HCT116 (cell line): ENCODE data around the gene PVRIG. TPM values are rescaled to one million over a fixed set of nuclear protein-coding genes. Genes with fewer than 3 reads are reported as not detected.
"Not testable (repeated sequence)": the region's sequence is repeated elsewhere in the genome, so short reads cannot be mapped to it uniquely, and the experiment has no call there.

Experiments used
- ATAC-seq: fragments of 200-7000 bp; cut with Tn5 transposase; 2 replicates; pipeline ENCODE4 v1.9.1; 2020; ENCODE audit warnings: mild to moderate bottlenecking, moderate library complexity
- BruUV-seq: library from RNA; stranded (reverse); fragments of 400-500 nt; replicated peaks from 2 replicates; lab custom pipeline; 2021; lab: Mats Ljungman, UMichigan
- CTCF ChIA-PET: fragments of 300-600 bp; sonication (Branson Sonifier 250); formaldehyde crosslinking; loops from one replicate; lab custom pipeline; 2021; ENCODE audit warnings: antibody characterized with exemption; lab: Charles Lee
- POLR2A ChIA-PET: fragments of 300-600, 350-600 bp; sonication (Branson Sonifier 250); formaldehyde crosslinking; loops from one replicate; lab custom pipeline; 2021; ENCODE audit warnings: antibody characterized with exemption; lab: Charles Lee
- RAD21 ChIA-PET, 2 experiments: fragments of 300-600 bp; sonication (Branson Sonifier 250); formaldehyde crosslinking; loops; one replicate each; lab custom pipeline; 2023; ENCODE audit warnings: low total read pairs in 2 of 2; ENCODE audit not compliant: uncharacterized antibody in 2 of 2, unreplicated experiment in 2 of 2, low non-redundant PET in 1 of 2; lab: Charles Lee
- DNase-seq: peaks from one replicate; pipeline ENCODE4 v3.0.0-alpha.2; 2010; ENCODE audit warnings: low read depth, low spot score
- H2AFZ ChIP-seq: fragments of 200-600 bp; shearing (Covaris generic), sonication (generic); 2 replicates; pipeline ENCODE4 v1.6.1; 2017; ENCODE audit warnings: low read depth, mixed run types, mixed read lengths, antibody characterized with exemption, low read length; ENCODE audit not compliant: poor library complexity, severe bottlenecking
- H3K27ac ChIP-seq: 2 replicates; pipeline ENCODE4 v1.5.1; 2012; ENCODE audit warnings: low read depth, low read length
- H3K27me3 ChIP-seq: fragments of 200-600 bp; sonication (generic); 2 replicates; pipeline ENCODE4 v1.6.1; 2016; ENCODE audit warnings: mixed run types, low read length, mixed read lengths; ENCODE audit not compliant: insufficient read depth
- H3K36me3 ChIP-seq, 2 experiments: fragments of 200-500 bp in 1 of 2; fragments of 200-600 bp in 1 of 2; sonication (Bioruptor generic) in 1 of 2; sonication (generic) in 1 of 2; 2 replicates each; pipeline versions ENCODE4 v1.5.1 to v1.6.1; 2014 to 2016; ENCODE audit warnings: low read length in 2 of 2, inconsistent platforms in 1 of 2, mixed read lengths in 1 of 2, mixed run types in 1 of 2; ENCODE audit not compliant: insufficient read depth in 2 of 2, control insufficient read depth in 1 of 2
- H3K4me1 ChIP-seq, 2 experiments: fragments of 200-600 bp in 1 of 2; sonication (generic) in 1 of 2; 2 replicates each; pipeline versions ENCODE4 v1.5.1 to v1.6.1; 2012 to 2017; ENCODE audit warnings: low read length in 2 of 2, inconsistent platforms in 1 of 2, mild to moderate bottlenecking in 1 of 2, mixed read lengths in 1 of 2, mixed run types in 1 of 2, moderate library complexity in 1 of 2; ENCODE audit not compliant: insufficient read depth in 2 of 2, control insufficient read depth in 1 of 2
- H3K4me2 ChIP-seq: fragments of 200-600 bp; sonication (generic); 2 replicates; pipeline ENCODE4 v1.6.1; 2017; ENCODE audit warnings: mixed run types, low read length, mixed read lengths
- H3K4me3 ChIP-seq, 2 experiments: fragments of 200-600 bp in 1 of 2; sonication (generic) in 1 of 2; replicated peaks in 1 of 2; 2 replicates each; pipeline ENCODE4 v1.5.1; 2011 to 2016; ENCODE audit warnings: low read length in 2 of 2, control low read depth in 1 of 2, low read depth in 1 of 2, mild to moderate bottlenecking in 1 of 2, mixed read lengths in 1 of 2, mixed run types in 1 of 2
- H3K79me2 ChIP-seq: fragments of 200-600 bp; sonication (generic); 2 replicates; pipeline ENCODE4 v1.6.1; 2017; ENCODE audit warnings: mild to moderate bottlenecking, mixed run types, low read length, moderate library complexity, mixed read lengths; ENCODE audit not compliant: insufficient read depth
- H3K9ac ChIP-seq: fragments of 200-600 bp; sonication (generic); 2 replicates; pipeline ENCODE4 v1.6.1; 2016; ENCODE audit warnings: low read length, mixed read lengths
- H3K9me2 ChIP-seq: fragments of 200-600 bp; sonication (generic), shearing (Covaris generic); 2 replicates; pipeline ENCODE4 v1.6.1; 2017; ENCODE audit warnings: mixed run types, mild to moderate bottlenecking, moderate library complexity; ENCODE audit not compliant: insufficient read depth
- H3K9me3 ChIP-seq, 2 experiments: fragments of 200-500 bp in 1 of 2; fragments of 200-600 bp in 1 of 2; sonication (Bioruptor generic) in 1 of 2; sonication (generic) in 1 of 2; 2 replicates each; pipeline ENCODE4 v1.6.1; 2014 to 2017; ENCODE audit warnings: low read length in 2 of 2, mixed read lengths in 2 of 2, inconsistent platforms in 1 of 2, low read depth in 1 of 2, mild to moderate bottlenecking in 1 of 2, mixed run types in 1 of 2, moderate library complexity in 1 of 2; ENCODE audit not compliant: control insufficient read depth in 1 of 2, insufficient read depth in 1 of 2
- H4K20me1 ChIP-seq: fragments of 200-600 bp; sonication (generic), shearing (Covaris generic); 2 replicates; pipeline ENCODE4 v1.6.1; 2017; ENCODE audit warnings: mixed run types, mild to moderate bottlenecking, moderate library complexity; ENCODE audit not compliant: insufficient read depth
- CBX3 ChIP-seq: IDR thresholded peaks from 2 replicates; pipeline ENCODE4 v1.6.1; 2012; ENCODE audit warnings: low read depth
- EZH2 ChIP-seq: fragments of 200-600 bp; sonication (generic); IDR thresholded peaks from 2 replicates; pipeline ENCODE4 v1.6.1; 2017; ENCODE audit warnings: antibody characterized with exemption, mixed run types
- SP1 ChIP-seq: IDR thresholded peaks from 2 replicates; pipeline ENCODE4 v1.6.1; 2012; ENCODE audit warnings: low read depth
- TCF7L2 ChIP-seq: IDR thresholded peaks from 2 replicates; pipeline ENCODE4 v1.7.0; 2011; ENCODE audit warnings: borderline replicate concordance, inconsistent platforms; ENCODE audit not compliant: insufficient read depth, insufficient read length; ENCODE audit errors: extremely low read depth
- ZNF274 ChIP-seq: fragments of 200-500 bp; sonication (Bioruptor generic); IDR thresholded peaks from 2 replicates; pipeline ENCODE4 v1.6.1; 2014; ENCODE audit warnings: mild to moderate bottlenecking, low read depth, low read length, inconsistent platforms
- intact Hi-C: fragments of 100-400 bp; cut with micrococcal nuclease; formaldehyde crosslinking; loops from 2 replicates; pipeline ENCODE4 v1.10.0; 2022
- total RNA-seq: library from RNA; stranded (reverse); gene quantifications from one replicate; pipeline ENCODE4 v1.2.1, GENCODE V29; 2021; ENCODE audit not compliant: unreplicated experiment
- TF ChIP-seq, protein P1 (sequence below), 3 experiments: fragments of 200-600 bp in 1 of 3; sonication (generic) in 1 of 3; IDR thresholded peaks in 2 of 3; conservative IDR thresholded peaks in 1 of 3; 2 replicates each; pipeline ENCODE4 v1.5.1; 2012 to 2017; ENCODE audit warnings: low read depth in 2 of 3, low read length in 2 of 3, antibody characterized with exemption in 1 of 3, borderline replicate concordance in 1 of 3, control low read depth in 1 of 3, mild to moderate bottlenecking in 1 of 3, mixed read lengths in 1 of 3, mixed run types in 1 of 3, moderate library complexity in 1 of 3; ENCODE audit not compliant: insufficient read depth in 1 of 3
- TF ChIP-seq, protein P2 (sequence below): IDR thresholded peaks from 2 replicates; pipeline ENCODE4 v1.6.1; 2012

Gene PVRIG
- total RNA-seq, 1 experiment from 2014 or later = 0.30 TPM

DNA sequence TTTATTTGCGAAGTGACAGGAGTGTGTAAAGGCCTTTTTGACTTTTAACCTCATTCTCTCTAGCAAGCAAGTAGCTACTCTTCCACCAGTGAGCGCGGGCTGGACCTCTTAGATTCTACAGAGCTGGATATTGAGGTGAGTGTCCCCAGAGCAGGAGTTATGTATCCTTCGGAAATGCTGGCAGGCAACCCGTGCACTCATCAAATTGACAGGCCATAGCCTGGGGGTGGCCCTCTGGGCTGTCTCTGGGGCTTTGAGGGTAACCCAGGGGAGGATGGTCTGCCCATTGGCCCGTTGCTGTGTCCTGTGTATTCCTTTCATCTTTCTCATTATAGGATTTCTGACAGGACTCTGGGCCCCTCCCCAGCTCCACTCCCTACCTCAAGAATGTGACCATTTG is 6.1 kb upstream of the PVRIG start:
- Histone ChIP-seq H3K4me1 (peaks cover 0 to 5% of the 10 kb centered on the region in 2 experiments; a peak in 1 of 4 replicates), H3K36me3 (no peaks in the 10 kb centered on the region), H3K79me2 (no peaks in the 10 kb centered on the region)
- no TSS peak for BruUV-seq
- TF ChIP-seq CBX3 (no peak), SP1 (no peak), ZNF274 (no peak), EZH2 (no peak), TCF7L2 (no peak)
- TF ChIP-seq, protein P1, sequence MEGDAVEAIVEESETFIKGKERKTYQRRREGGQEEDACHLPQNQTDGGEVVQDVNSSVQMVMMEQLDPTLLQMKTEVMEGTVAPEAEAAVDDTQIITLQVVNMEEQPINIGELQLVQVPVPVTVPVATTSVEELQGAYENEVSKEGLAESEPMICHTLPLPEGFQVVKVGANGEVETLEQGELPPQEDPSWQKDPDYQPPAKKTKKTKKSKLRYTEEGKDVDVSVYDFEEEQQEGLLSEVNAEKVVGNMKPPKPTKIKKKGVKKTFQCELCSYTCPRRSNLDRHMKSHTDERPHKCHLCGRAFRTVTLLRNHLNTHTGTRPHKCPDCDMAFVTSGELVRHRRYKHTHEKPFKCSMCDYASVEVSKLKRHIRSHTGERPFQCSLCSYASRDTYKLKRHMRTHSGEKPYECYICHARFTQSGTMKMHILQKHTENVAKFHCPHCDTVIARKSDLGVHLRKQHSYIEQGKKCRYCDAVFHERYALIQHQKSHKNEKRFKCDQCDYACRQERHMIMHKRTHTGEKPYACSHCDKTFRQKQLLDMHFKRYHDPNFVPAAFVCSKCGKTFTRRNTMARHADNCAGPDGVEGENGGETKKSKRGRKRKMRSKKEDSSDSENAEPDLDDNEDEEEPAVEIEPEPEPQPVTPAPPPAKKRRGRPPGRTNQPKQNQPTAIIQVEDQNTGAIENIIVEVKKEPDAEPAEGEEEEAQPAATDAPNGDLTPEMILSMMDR (IDR thresholded peaks at IDR 0.05 in 2 of 3, conservative IDR thresholded peaks at IDR 0.05 in 1 of 3; ENCODE audit: borderline replicate concordance in 1 of 3, insufficient read depth in 1 of 3, low read depth in 2 of 3, low read length in 2 of 3) = no peak
- TF ChIP-seq, all 23 proteins: peak for 0
- intact Hi-C loops = no loop called here
- no peak for DNase-seq
- no peaks in the 10 kb centered on the region for H3K9me3 ChIP-seq
- H2AFZ ChIP-seq = no peak overlapping the region
- POLR2A ChIA-PET = no interaction called here
- H3K4me2 ChIP-seq = no peak overlapping the region
- H3K9ac ChIP-seq = no peak overlapping the region
- no peaks in the 10 kb centered on the region for H3K9me2 ChIP-seq
- CTCF ChIA-PET = no interaction called here
- H3K27ac ChIP-seq = no peak overlapping the region
- no peak overlapping the region for H3K4me3 ChIP-seq
- H3K27me3 ChIP-seq = no peaks in the 10 kb centered on the region
- RAD21 ChIA-PET = no interaction called here
- no peak for ATAC-seq
- H4K20me1 ChIP-seq = no peaks in the 10 kb centered on the region

GRCh38 chr7:100214356-100214755 is 5.4 kb upstream of the PVRIG start:
- intact Hi-C loops, CTCF ChIA-PET, H3K9ac ChIP-seq, H3K4me2 ChIP-seq, H3K36me3 ChIP-seq, H3K9me2 ChIP-seq, H3K79me2 ChIP-seq, H3K27ac ChIP-seq, BruUV-seq, H3K9me3 ChIP-seq, H3K4me1 ChIP-seq, H2AFZ ChIP-seq, RAD21 ChIA-PET, POLR2A ChIA-PET, H3K4me3 ChIP-seq, H4K20me1 ChIP-seq, H3K27me3 ChIP-seq, DNase-seq: not testable (repeated sequence)
- ATAC-seq = peak; percentile 39
- TF ChIP-seq, protein P2, sequence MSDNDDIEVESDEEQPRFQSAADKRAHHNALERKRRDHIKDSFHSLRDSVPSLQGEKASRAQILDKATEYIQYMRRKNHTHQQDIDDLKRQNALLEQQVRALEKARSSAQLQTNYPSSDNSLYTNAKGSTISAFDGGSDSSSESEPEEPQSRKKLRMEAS = 0 out of 2 replicates have a peak, but pooled peaks have one; percentile 19
